GM13977 (cell line): ENCODE data around the gene FARP1.

Experiments
- DNase-seq: peaks from one replicate; pipeline ENCODE4 v3.0.0; 2012; ENCODE audit warnings: low spot score
- in situ Hi-C: fragments of 300-500 bp; cut with MboI; formaldehyde crosslinking; loops from one replicate; pipeline ENCODE4 v1.12.0; 2022; ENCODE audit warnings: low sequenced_read_pairs, low pct_unique_long_range_greater_than_20kb, mixed read lengths, inconsistent platforms; ENCODE audit not compliant: unreplicated experiment
- TF ChIP-seq, protein P1 (sequence below): IDR thresholded peaks from 2 replicates; pipeline ENCODE4 v1.5.1; 2012; ENCODE audit warnings: mild to moderate bottlenecking, control low read depth; ENCODE audit not compliant: insufficient read depth; ENCODE audit errors: extremely low read depth, missing control alignments

Gene FARP1

DNA sequence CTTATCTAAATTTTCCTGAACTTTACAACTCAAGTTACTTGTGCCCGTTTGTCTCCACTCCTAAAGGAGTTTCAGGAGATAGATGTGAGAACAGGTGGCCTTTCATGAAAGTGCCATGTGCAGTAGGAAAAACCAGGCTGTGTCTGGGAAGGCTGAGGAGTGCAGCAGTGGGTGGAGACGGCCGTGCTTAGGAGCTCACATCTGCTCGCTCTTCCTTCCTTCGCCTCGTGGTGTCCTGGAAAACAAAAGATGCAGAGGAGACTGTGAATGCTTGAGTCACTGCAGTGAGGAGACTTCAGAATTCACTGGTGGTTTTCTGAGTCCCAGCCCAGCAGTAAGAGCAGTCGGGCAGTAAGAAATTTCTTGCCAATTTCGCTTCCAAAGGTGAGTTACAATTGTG, 172.6 kb downstream of the FARP1 start:
- in situ Hi-C loops, result no loop called here
- no peak for DNase-seq
- TF ChIP-seq, protein P1, sequence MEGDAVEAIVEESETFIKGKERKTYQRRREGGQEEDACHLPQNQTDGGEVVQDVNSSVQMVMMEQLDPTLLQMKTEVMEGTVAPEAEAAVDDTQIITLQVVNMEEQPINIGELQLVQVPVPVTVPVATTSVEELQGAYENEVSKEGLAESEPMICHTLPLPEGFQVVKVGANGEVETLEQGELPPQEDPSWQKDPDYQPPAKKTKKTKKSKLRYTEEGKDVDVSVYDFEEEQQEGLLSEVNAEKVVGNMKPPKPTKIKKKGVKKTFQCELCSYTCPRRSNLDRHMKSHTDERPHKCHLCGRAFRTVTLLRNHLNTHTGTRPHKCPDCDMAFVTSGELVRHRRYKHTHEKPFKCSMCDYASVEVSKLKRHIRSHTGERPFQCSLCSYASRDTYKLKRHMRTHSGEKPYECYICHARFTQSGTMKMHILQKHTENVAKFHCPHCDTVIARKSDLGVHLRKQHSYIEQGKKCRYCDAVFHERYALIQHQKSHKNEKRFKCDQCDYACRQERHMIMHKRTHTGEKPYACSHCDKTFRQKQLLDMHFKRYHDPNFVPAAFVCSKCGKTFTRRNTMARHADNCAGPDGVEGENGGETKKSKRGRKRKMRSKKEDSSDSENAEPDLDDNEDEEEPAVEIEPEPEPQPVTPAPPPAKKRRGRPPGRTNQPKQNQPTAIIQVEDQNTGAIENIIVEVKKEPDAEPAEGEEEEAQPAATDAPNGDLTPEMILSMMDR, result no peak

DNA sequence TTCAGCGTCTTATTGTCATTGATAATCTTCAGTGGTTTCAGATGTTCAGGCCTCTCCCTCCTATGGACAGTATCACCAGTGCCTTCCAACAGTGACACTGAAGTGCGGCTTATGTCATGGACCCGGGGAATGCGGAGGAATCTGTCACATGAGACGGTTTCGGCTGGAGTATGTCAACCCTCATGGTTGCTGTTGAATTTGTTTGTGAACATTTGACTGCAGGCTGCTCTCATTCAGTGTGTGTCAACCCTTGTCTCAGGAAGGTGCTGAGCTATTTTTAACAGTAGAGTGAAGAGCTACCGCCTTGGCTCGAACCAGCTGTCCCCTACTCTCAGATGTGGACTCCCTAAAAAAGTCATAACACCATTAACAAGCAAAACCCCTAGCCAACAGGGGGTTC, 173.0 kb downstream of the FARP1 start:
- no peak for DNase-seq
- in situ Hi-C loops, result no loop called here

DNA sequence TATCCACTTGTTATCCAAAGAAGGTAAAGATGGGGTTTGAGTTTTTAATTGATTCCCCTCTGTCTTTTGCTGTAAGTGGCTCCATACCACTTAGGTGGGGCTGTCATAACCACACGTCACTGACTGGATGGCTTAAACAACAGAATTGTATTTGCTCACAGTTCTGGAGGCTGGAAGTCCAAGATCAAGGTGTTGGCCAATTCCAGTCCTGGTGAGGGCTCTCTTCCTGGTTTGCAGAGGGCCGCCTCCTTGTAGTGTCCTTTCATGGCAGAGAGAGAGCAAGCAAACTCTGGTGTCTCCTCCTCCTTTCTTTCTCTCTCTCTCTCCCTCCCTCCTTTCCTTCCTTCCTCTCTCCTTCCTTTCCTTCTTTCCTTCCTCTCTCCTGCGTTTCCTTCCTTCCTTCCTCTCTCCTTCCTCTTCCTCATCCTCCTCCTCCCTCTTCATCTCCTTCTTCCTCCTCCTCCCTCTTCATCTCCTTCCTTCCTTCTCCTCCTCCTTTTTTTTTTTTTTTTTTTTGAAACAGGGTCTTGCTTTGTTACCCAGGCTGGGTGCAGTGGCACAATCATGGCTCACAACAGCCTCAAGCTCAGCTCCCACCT, 174.8 kb downstream of the FARP1 start:
- in situ Hi-C loops, result no loop called here
- DNase-seq, result no peak
- TF ChIP-seq, protein P1, result no peak

More for the DNA sequence above, 173.0 kb downstream of the FARP1 start:
- TF ChIP-seq, protein P1, result no peak

DNA sequence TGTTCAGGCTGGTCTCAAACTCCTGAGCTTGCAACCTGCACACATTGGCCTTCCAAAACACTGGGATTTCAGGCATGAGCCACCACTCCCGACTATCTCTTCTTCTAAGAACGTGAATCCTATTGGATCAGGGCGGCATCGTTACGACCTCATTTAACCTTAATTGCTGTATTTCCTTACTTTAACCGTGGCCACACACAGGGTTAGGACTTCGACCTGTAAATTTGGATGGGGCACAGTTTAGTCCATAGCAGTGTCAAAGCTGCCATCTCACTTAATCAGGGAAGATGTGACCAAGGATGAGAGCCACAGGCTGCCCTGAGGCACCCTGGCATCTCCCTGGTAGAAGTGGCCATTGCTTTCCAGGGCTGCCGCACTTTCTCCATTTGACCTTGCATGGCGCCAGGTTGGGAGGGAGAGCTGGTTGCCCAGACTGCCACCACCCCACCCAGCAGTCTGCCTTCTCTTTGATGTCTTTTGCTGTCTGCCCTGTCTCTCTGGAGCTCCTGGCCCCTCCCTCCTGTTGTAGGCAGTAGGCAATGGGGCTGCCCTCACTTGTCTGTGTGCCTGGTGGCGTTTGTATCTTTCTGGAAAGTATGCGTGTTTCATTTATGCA, 175.5 kb downstream of the FARP1 start:
- in situ Hi-C loops, result no loop called here
- TF ChIP-seq, protein P1, result no peak
- DNase-seq, result no peak

DNA sequence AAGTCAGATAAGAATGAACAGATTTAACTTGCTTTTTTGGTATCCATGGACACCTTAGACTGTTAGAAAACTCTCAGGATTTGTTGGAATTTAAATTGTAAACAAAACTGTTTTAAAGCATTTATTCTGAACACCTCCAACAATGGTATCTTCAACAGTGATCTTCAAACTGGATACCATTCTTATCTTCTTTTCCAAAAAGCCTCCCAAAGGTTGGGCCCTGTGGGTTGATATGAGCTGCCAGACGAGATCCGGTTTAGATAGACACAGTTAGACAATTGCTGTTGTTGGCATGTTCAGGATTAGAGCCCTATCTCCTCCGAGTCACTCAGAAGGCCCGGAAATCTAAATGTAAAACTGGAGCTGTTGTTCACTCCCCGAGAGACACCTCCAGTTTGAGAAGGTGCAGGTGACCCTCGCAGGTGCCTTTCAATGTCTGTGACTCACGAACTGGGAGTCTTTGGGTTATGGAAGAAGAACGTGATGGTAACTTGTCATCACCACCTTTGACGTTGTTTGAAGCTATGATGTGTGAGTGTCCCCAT, 177.7 kb downstream of the FARP1 start:
- DNase-seq, result no peak
- in situ Hi-C loops, result no loop called here
- TF ChIP-seq, protein P1, result no peak

DNA sequence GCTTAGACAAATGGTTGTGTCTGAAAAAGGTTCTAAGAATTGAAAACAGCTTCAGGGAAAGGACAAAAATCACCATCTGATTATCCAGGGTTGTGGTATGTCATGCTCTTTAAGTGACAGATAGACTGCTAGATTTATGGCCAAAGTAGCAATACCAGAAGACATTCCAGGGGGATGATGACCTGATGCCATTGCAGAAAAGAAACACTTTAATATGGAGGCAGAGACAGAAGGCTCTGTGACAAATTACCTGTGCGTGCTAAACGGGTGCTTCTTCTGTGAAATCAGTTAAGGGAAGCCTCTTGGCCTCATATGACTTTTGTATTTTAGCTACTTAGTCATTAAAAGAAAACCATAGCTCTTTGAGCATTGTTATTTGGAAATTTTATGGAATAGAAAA, 178.5 kb downstream of the FARP1 start:
- TF ChIP-seq, protein P1, result no peak
- no peak for DNase-seq
- in situ Hi-C loops, result no loop called here
